Calu3 (cell line): Measurements from ENCODE around the gene DUSP22. TPM values are rescaled to one million over a fixed set of nuclear protein-coding genes. Genes with fewer than 3 reads are reported as not detected.

Source experiments
- BruUV-seq: library from RNA; stranded (reverse); fragments of 400-500 nt; replicated peaks from 2 replicates; lab custom pipeline; 2021; lab: Mats Ljungman, UMichigan
- CTCF ChIA-PET: fragments of 300-600 bp; sonication (Branson Sonifier 250); formaldehyde crosslinking; loops from one replicate; lab custom pipeline; 2022; ENCODE audit warnings: antibody characterized with exemption; lab: Charles Lee
- DNase-seq: peaks from one replicate; pipeline ENCODE4 v3.0.0; 2022
- H3K27ac Mint-ChIP-seq: one replicate; pipeline ENCODE4 v1.8.0; 2022; ENCODE audit warnings: mixed read lengths; ENCODE audit not compliant: unreplicated experiment
- H3K27me3 Mint-ChIP-seq: one replicate; pipeline ENCODE4 v1.8.0; 2022; ENCODE audit warnings: mixed read lengths; ENCODE audit not compliant: unreplicated experiment
- H3K36me3 Mint-ChIP-seq: one replicate; pipeline ENCODE4 v1.8.0; 2022; ENCODE audit warnings: mild to moderate bottlenecking, moderate library complexity, mixed read lengths; ENCODE audit not compliant: insufficient read depth, unreplicated experiment
- H3K4me1 Mint-ChIP-seq: one replicate; pipeline ENCODE4 v1.8.0; 2022; ENCODE audit warnings: mild to moderate bottlenecking, low read depth, mixed read lengths; ENCODE audit not compliant: unreplicated experiment
- H3K4me3 Mint-ChIP-seq: one replicate; pipeline ENCODE4 v1.8.0; 2022; ENCODE audit warnings: mild to moderate bottlenecking, low read depth, moderate library complexity, mixed read lengths; ENCODE audit not compliant: unreplicated experiment
- H3K9me3 Mint-ChIP-seq: one replicate; pipeline ENCODE4 v1.8.0; 2022; ENCODE audit warnings: low read depth, mixed read lengths; ENCODE audit not compliant: unreplicated experiment
- intact Hi-C: fragments of 100-400 bp; cut with micrococcal nuclease; formaldehyde crosslinking; loops from one replicate; pipeline ENCODE4 v1.10.0; 2022; ENCODE audit not compliant: unreplicated experiment
- total RNA-seq: library from RNA; stranded (reverse); gene quantifications from 2 replicates; pipeline ENCODE4 v1.2.3, GENCODE V29; 2022
- TF ChIP-seq, protein P1 (sequence below): fragments of 200-600 bp; IDR thresholded peaks from one replicate; pipeline ENCODE4 v1.8.0; 2022; ENCODE audit warnings: antibody characterized with exemption; ENCODE audit not compliant: unreplicated experiment

The DUSP22 gene
- total RNA-seq, 1 experiment from 2014 or later, result 14.7 TPM

DNA sequence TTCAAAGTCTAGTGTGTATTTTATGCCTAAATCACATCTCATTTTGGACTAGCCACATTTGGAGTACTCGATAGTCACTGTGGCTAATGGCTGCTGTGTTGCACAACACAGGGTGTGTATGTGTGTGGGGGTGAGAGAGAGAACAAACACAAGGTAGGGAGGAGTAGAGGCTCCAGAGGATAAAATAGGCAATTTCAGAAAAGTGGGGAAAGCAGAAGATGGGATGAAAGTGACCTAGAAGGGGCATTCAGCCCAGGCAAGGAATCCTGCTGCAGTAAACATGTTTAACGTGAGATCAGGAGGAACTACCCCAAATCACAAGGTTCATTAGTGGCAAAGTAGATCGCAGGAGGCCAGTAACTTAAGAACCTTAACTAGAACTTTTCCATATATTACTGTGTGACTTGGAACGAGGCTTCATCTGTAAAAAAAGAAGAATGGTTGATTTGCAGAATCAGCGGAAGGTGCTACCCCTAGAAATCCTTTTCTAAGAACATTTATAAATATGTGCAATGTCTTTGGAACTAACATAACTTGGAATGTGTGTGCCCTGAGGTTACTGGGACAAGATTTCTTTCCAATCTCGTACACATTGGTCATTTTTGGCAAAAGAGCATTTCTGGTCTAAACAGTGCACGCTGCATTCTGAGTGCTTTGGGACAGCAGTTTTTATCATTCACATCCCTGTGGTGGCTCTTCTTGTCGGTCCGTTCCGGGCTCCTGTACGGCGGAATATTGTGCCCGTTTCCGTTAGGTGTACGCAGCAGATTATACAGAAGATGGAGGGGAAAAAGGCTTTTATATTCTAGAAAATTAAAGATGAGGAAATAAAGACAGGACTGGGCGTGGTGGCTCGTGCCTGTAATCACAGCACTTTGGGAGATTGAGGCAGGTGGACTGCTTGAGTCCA, 2.6 kb downstream of the DUSP22 start:
- BruUV-seq, result no TSS peak
- Mint-ChIP-seq H3K27ac (no peak overlapping the region), H3K9me3 (no peaks in the 10 kb centered on the region), H3K36me3 (peaks cover 14% of the 10 kb centered on the region), H3K4me1 (no peaks in the 10 kb centered on the region), H3K27me3 (no peaks in the 10 kb centered on the region), H3K4me3 (no peak overlapping the region)
- intact Hi-C loops, result no loop called here
- DNase-seq, result no peak
- CTCF ChIA-PET, result interaction anchor here (0.7 kb wide), 1 partner anchor 55 kb away, joined by 3 read pairs; no protein-coding TSS in a partner anchor
- TF ChIP-seq, protein P1, sequence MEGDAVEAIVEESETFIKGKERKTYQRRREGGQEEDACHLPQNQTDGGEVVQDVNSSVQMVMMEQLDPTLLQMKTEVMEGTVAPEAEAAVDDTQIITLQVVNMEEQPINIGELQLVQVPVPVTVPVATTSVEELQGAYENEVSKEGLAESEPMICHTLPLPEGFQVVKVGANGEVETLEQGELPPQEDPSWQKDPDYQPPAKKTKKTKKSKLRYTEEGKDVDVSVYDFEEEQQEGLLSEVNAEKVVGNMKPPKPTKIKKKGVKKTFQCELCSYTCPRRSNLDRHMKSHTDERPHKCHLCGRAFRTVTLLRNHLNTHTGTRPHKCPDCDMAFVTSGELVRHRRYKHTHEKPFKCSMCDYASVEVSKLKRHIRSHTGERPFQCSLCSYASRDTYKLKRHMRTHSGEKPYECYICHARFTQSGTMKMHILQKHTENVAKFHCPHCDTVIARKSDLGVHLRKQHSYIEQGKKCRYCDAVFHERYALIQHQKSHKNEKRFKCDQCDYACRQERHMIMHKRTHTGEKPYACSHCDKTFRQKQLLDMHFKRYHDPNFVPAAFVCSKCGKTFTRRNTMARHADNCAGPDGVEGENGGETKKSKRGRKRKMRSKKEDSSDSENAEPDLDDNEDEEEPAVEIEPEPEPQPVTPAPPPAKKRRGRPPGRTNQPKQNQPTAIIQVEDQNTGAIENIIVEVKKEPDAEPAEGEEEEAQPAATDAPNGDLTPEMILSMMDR, result no peak

DNA sequence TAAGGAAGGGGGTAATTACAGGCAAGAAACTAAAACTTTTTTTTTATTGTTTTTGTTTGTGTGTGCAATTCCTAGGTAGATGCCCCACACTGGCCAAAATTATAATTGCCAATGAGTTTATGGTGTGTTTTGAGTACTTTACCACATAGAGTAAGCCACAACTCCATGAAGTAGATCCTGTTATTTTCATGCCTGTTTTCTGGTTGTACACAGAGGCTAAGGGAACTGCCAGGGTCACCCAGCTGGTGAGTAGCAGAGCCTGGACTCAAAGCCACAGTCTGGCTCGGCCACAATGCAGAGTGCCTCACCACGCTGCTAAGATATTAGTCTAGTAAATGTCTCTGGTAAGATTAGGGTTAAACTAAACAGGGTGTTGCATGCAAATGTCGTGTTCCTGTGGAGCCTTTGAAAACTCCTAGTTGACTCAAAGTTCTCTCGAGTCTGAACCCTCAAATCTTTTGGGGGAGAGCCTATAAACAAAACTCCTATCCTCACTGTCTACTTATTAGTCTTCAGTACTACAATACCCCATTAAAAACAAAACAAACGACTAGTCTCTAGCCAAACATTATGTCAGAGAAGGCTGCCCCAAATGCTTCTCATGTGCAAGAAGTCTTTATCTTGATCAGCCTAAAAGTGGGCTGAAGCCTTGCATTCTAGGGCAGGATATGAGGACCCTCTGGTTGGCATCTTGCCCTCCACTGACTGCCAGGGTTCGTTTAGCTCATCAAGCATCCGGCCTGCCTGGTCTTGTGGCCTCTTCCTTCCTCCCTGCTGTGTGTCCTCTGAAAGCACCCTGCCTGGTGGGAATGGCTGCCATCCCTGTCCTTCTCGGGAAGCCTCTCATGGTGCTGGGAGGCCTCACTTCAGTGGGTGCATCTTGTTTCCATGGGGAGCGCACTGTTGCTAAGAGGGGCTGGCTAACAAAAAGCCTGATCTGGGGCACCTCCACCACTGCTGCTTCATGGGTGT, 4.2 kb downstream of the DUSP22 start:
- intact Hi-C loops, result no loop called here
- no peak overlapping the region for H3K4me3 Mint-ChIP-seq
- H3K27ac Mint-ChIP-seq, result no peak overlapping the region
- no peaks in the 10 kb centered on the region for H3K27me3 Mint-ChIP-seq
- CTCF ChIA-PET, result no interaction called here
- DNase-seq, result no peak
- H3K9me3 Mint-ChIP-seq, result no peaks in the 10 kb centered on the region
- peaks cover 14% of the 10 kb centered on the region for H3K36me3 Mint-ChIP-seq
- BruUV-seq, result no TSS peak
- H3K4me1 Mint-ChIP-seq, result no peaks in the 10 kb centered on the region
- TF ChIP-seq, protein P1, result no peak

DNA sequence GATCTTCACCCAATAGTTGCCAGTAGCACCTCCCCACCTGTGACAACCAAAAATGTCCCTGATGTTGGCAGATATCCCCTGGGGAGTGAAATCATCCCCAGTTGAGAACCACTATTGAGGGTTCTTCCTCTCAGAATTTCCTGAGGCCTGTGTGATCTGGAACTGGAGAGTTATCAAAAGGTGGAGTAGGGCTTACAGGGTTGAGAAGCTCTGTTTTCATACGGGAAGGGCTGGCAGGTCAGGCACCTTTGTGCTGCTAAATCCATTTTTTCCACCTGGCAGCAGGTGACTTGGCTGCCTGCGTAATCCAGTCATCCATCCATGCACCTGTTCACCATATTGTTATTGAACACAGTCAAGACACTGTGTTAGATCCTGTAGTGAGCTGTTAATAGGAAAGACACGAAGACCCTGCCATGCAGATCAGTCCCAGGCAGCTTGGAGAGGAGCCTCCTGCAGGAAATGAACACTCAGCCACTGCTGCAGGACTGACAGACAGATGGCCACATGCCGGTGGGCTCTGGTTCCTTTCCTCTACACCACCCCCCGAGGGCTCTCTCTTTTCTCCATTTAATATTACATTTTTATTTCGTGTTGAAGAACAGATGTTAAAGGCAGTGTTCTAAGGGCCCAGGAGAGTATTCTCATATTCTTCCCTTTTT, 5.4 kb downstream of the DUSP22 start:
- no peak overlapping the region for H3K4me3 Mint-ChIP-seq
- no peak for DNase-seq
- no peaks in the 10 kb centered on the region for H3K27me3 Mint-ChIP-seq
- H3K9me3 Mint-ChIP-seq, result no peaks in the 10 kb centered on the region
- H3K36me3 Mint-ChIP-seq, result peaks cover 8% of the 10 kb centered on the region
- no peak overlapping the region for H3K27ac Mint-ChIP-seq
- BruUV-seq, result no TSS peak
- TF ChIP-seq, protein P1, result no peak
- CTCF ChIA-PET, result no interaction called here
- H3K4me1 Mint-ChIP-seq, result no peaks in the 10 kb centered on the region
- intact Hi-C loops, result no loop called here
